Epidermal melanocyte (primary cell): Measurements from ENCODE around the gene ETFA.
"Not testable (repeated sequence)": the region's sequence is repeated elsewhere in the genome, so short reads cannot be mapped to it uniquely, and the experiment has no call there.

Source experiments
- DNase-seq: peaks from one replicate; pipeline ENCODE4 v3.0.0; 2011; ENCODE audit warnings: low spot score; ENCODE audit not compliant: insufficient read length

ETFA gene

GRCh38 chr15:76282465-76282864 lies 28.8 kb downstream of the ETFA start:
- no peak for DNase-seq

GRCh38 chr15:76278651-76279050 lies 32.6 kb downstream of the ETFA start:
- no peak for DNase-seq

- DNase-seq = no peak
These were observed 36.4 kb downstream of the ETFA start for GRCh38 chr15:76274821-76275220.

- DNase-seq = no peak
These were observed 37.0 kb downstream of the ETFA start for GRCh38 chr15:76274226-76274625.

- DNase-seq = no peak
These were observed 40.4 kb downstream of the ETFA start for GRCh38 chr15:76270876-76271275.

- no peak for DNase-seq
These were observed 44.2 kb downstream of the ETFA start for GRCh38 chr15:76267077-76267476.

GRCh38 chr15:76265769-76266168 lies 45.5 kb downstream of the ETFA start:
- DNase-seq = not testable (repeated sequence)

GRCh38 chr15:76260246-76260938 lies 50.9 kb downstream of the ETFA start:
- DNase-seq = no peak

- no peak for DNase-seq
These were observed 51.9 kb downstream of the ETFA start for GRCh38 chr15:76259392-76259791.

- no peak for DNase-seq
These were observed 52.8 kb downstream of the ETFA start for GRCh38 chr15:76258460-76258859.

- DNase-seq = no peak
These were observed 57.4 kb downstream of the ETFA start for GRCh38 chr15:76253691-76254473.

GRCh38 chr15:76252249-76252648 lies 59.0 kb downstream of the ETFA start:
- no peak for DNase-seq

GRCh38 chr15:76251717-76252116 lies 59.6 kb downstream of the ETFA start:
- no peak for DNase-seq

- DNase-seq = no peak
These were observed 66.1 kb downstream of the ETFA start for GRCh38 chr15:76245072-76245610.

- DNase-seq = no peak
These were observed 71.5 kb downstream of the ETFA start for GRCh38 chr15:76239786-76240185.

- DNase-seq = no peak
These were observed 74.9 kb downstream of the ETFA start for GRCh38 chr15:76236350-76236749.

GRCh38 chr15:76235186-76235826 lies 76.0 kb downstream of the ETFA start:
- DNase-seq = no peak

- DNase-seq = no peak
These were observed 76.9 kb downstream of the ETFA start for GRCh38 chr15:76234337-76234889.

GRCh38 chr15:76233921-76234320 lies 77.3 kb downstream of the ETFA start:
- DNase-seq = no peak

GRCh38 chr15:76229266-76229665 lies 82.0 kb downstream of the ETFA start:
- no peak for DNase-seq

- DNase-seq = no peak
These were observed 87.7 kb downstream of the ETFA start for GRCh38 chr15:76223521-76223920.

GRCh38 chr15:76222159-76222558 lies 89.1 kb downstream of the ETFA start:
- DNase-seq = no peak
